ENCODE data around the gene STX17. TPM values are rescaled to one million over a fixed set of nuclear protein-coding genes. Genes with fewer than 3 reads are reported as not detected.

Gene STX17
- total and polyA plus RNA-seq, 2 donors (not counting 3 experiments of a cell fraction or from before 2014, with no cell fraction given): 5.3 to 17.6 TPM

DNA sequence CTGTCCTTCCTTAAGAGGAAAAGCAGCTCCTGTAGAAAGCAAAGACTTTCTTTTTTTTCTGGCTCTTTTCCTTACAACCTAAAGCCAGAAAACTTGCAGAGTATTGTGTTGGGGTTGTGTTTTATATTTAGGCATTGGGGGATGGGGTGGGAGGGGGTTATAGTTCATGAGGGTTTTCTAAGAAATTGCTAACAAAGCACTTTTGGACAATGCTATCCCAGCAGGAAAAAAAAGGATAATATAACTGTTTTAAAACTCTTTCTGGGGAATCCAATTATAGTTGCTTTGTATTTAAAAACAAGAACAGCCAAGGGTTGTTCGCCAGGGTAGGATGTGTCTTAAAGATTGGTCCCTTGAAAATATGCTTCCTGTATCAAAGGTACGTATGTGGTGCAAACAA, 42.5 kb upstream of the STX17 start:
- H3K4me1 ChIP-seq (ENCODE audit: control insufficient read depth, extremely low read depth, insufficient read depth, low read length): no peaks in the 10 kb centered on the region
- H3K9ac ChIP-seq (replicated peaks; ENCODE audit: extremely low read depth, insufficient read depth, low read length): no peak overlapping the region
- no peak overlapping the region for H3K4me3 ChIP-seq (replicated peaks in 1 of 3; ENCODE audit: insufficient read depth in 1 of 3, low read depth in 1 of 3, low read length in 3 of 3)
- H3K4me2 ChIP-seq (ENCODE audit: insufficient read depth, low read length): no peak overlapping the region
- H3K9me1 ChIP-seq (replicated peaks; ENCODE audit: control insufficient read depth, extremely low read depth, insufficient read depth, low read length): no peaks in the 10 kb centered on the region
- H3K79me2 ChIP-seq (ENCODE audit: control insufficient read depth, insufficient read depth, low read length): no peaks in the 10 kb centered on the region
- H3K9me3 ChIP-seq (replicated peaks; ENCODE audit: control insufficient read depth, insufficient read depth, low read length): no peaks in the 10 kb centered on the region
- peaks cover 1 to 4% of the 10 kb centered on the region in 2 experiments for H3K27me3 ChIP-seq (ENCODE audit: control insufficient read depth in 2 of 2, insufficient read depth in 2 of 2, low read length in 2 of 2)
- no peaks in the 10 kb centered on the region for H4K20me1 ChIP-seq (replicated peaks; ENCODE audit: control insufficient read depth, extremely low read depth, insufficient read depth, low read length)
- BruUV-seq (replicated peaks): no TSS peak
- ChIA-PET POLR2A (interaction anchor here (0.6 kb wide), 1 partner anchor 1572 kb away, joined by 4 read pairs; the partner anchor contains the start of gene ALDOB), CTCF (interaction anchor here (1.2 kb wide), 1 partner anchor 10 kb away, joined by 3 read pairs; no protein-coding TSS in a partner anchor)
- H3K27ac ChIP-seq (ENCODE audit: insufficient read depth, low read depth, low read length): no peak overlapping the region
- intact Hi-C loops (cut with micrococcal nuclease): no loop called here
- dilution Hi-C loops (cut with MboI; ENCODE audit: extremely low pct_ligation_motif_present, low sequenced_read_pairs): no loop called here
- DNase-seq (ENCODE audit: low read depth, low spot score): no peak
- H3K36me3 ChIP-seq (ENCODE audit: control insufficient read depth in 2 of 2, extremely low read depth in 1 of 2, insufficient read depth in 2 of 2, low read length in 2 of 2): no peaks in the 10 kb centered on the region
- no peak for TF ChIP-seq POLR2A (IDR thresholded peaks at IDR 0.05; ENCODE audit: low read depth, low read length)
- no peak for TF ChIP-seq MAX (IDR thresholded peaks at IDR 0.05; ENCODE audit: insufficient read depth, insufficient read length)
- no peak for TF ChIP-seq EZH2 (IDR thresholded peaks at IDR 0.05; ENCODE audit: borderline replicate concordance, low read depth, low read length, severe bottlenecking)
- no peak for TF ChIP-seq MYC (IDR thresholded peaks at IDR 0.05; ENCODE audit: low read depth, low read length)
- TF ChIP-seq GATA2 (IDR thresholded peaks at IDR 0.05; ENCODE audit: insufficient read depth, insufficient read length, low read depth, low read length): no peak
- TF ChIP-seq FOS (IDR thresholded peaks at IDR 0.05; ENCODE audit: borderline replicate concordance, insufficient read depth, low read length): no peak
- TF ChIP-seq, protein P1, sequence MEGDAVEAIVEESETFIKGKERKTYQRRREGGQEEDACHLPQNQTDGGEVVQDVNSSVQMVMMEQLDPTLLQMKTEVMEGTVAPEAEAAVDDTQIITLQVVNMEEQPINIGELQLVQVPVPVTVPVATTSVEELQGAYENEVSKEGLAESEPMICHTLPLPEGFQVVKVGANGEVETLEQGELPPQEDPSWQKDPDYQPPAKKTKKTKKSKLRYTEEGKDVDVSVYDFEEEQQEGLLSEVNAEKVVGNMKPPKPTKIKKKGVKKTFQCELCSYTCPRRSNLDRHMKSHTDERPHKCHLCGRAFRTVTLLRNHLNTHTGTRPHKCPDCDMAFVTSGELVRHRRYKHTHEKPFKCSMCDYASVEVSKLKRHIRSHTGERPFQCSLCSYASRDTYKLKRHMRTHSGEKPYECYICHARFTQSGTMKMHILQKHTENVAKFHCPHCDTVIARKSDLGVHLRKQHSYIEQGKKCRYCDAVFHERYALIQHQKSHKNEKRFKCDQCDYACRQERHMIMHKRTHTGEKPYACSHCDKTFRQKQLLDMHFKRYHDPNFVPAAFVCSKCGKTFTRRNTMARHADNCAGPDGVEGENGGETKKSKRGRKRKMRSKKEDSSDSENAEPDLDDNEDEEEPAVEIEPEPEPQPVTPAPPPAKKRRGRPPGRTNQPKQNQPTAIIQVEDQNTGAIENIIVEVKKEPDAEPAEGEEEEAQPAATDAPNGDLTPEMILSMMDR (IDR thresholded peaks at IDR 0.05; ENCODE audit: extremely low read depth in 1 of 2, insufficient read depth in 1 of 2, low read depth in 1 of 2, low read length in 2 of 2): no peak
- no peak for FAIRE-seq
- H2AFZ ChIP-seq (ENCODE audit: low read depth, low read length): no peak overlapping the region
